ENCODE measurements around the gene HOXB3.
A peak's percentile ranks its signal among the peaks of the same experiment; 100 is the strongest.

Gene HOXB3

DNA sequence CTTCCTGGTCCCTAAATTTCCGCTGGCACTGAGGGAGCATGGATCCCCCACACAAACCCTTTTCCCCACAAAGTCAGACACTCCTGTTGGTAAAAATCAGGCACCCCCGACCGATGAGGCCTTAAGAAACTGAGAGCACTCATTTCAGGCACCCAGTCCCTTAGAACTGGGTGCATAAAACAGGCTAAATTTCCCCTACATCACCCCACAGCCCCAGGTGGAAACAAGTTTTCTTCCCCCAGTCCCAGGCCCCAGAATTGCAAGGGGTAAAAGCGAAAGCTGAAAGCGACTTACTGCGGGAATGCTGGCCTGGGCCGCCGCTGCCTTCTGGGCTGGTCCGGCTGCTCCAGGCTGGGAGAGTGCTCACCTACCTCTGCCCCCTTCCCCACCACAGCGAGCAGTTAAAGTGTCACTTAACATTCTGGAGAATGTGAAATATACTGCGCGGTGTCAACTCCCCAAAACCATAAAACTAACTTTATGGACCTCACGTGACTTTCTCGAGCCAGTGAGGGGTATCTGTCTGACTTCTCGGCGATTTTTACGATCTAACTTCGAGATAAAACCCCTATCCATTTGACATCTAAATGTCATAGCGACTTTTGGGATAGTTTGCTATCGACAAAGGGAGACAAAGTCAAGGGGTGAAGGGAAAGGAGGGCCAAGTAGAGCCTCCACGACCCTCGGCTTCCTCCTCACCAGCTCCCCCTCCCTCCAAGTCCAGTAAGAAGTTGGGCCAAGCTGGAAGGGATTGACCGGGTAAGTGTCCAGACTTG, at the start of gene HOXB3:
TSS of gene HOXB3 (minus strand) at position 411 of the 776 bp plus-strand sequence. CDS start 37,767 bp downstream, outside the sequence.
- DNase-seq, result no peak

GRCh38 chr17:48639136-48639535, 49.1 kb upstream of the HOXB3 start:
- DNase-seq, result no peak

GRCh38 chr17:48637323-48638260, 47.6 kb upstream of the HOXB3 start:
- no peak for DNase-seq

- peak; percentile 82 for DNase-seq
Measured at GRCh38 chr17:48636177-48637018, 46.4 kb upstream of the HOXB3 start.

DNA sequence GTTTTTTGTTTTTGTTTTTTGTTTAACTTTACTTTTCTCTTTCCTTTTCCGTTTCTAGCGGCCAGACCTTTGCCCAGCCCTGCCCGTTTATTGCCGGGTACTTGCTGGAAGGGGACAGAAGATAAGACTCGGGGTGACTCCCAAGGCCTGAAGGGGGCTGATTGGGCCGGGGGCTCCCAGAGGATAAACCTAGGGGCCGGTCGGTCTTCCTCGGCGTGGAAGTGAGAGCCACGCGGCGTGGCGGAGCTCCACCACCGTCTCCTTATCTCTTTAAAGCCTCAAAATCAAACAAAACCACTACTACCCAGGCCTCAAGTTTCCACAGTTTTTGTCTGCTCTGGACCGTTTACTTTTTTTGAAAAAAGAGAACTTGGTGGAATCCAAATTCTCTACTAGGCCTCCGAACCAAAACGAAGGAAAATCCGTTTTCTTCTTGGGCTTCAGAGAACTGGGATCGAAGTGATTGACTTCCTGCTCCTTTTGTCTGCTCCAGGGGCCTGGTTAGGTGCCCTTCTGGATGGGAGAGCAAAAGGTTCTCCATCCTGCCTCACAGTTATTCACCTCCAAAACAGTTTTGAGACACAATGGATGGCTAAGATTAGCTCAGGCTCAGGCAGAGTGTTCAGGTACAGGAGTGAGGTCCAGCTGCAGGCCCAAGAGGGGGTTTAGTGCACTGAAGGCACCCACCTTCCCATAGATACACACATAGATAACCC, 44.6 kb upstream of the HOXB3 start:
- DNase-seq, result no peak

GRCh38 chr17:48633266-48633677, 43.2 kb upstream of the HOXB3 start:
- no peak for DNase-seq

- no peak for DNase-seq
Measured at GRCh38 chr17:48632579-48633265, 42.7 kb upstream of the HOXB3 start.

DNA sequence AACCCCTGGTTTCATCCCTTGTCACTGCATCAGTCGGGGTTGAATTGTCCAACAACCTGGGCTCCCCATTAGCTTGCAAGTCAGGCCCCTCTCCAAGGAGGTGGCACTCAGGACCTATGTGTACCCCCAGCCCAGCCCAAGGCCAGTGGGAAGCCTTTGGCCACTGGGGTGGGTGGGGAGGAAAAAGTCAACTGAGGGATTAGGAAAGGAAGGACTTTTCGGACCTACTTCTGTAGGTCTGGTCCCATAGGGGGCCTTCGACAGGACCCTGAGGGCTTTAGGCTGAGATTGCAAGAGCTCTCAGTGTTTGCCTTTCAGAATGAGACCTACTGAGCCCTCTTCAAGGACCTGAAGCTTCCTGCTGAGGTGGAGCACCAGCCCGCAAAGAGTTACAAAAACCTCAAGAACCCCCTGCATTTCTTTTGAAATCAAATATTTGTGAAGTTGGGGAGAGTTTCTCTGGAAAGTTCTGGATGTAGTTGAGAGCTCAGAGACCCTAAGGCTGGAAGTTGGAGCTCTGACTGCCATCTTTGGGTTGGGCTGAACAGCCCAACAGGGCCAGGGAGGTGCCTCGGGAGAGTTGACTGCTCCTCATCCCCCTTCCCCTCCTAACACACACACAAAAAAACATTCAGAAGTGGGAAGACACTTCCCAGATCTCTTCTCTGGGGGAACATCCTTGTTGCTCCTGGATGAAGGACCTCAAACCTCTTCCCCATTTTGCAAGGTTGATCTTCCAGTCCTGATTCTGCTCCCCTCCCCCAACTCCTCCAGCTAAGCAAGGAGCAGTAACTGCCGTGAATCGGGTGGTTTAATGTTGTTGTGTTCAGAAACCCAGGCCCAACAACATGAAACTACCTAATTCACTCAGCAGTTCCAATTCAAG, 41.9 kb upstream of the HOXB3 start:
- peak; percentile 35 for DNase-seq

DNA sequence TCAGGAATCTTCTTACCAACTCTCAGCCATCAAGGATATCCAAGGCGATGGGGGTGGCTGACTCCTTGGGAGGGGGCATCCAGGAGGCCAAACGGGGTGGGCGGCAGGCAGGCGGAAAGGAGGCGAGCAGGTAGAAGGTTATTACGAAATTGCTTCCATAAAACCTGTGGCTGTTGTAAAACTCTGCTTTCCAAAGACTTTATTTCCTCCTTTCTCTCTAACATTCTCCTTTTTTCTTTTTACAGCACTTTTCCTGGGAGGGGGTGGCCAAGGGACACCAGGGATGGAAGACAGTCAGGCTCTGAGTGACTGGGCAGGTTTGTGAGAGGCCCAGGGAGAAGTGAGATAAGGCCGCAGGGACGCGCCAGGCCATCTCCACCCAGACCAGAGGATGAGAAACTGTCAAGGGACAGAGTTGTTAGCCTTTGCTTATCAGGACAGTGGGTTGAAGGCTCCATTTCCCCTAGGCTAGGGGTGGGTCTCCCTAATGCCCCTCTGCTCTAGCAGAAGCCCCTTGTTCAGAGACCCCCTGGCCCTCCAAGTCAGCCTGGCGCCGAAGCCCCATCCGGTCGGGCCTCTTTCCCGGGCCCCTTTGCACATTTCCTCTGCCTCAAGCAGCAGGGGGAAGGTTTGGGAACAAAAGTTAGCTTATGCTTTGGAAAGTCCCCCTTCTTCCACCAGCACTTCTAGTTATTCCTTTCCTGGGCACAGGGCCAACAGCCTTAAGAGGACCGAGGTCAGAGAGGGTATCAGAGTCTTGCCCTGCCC, 41.1 kb upstream of the HOXB3 start:
- no peak for DNase-seq

DNA sequence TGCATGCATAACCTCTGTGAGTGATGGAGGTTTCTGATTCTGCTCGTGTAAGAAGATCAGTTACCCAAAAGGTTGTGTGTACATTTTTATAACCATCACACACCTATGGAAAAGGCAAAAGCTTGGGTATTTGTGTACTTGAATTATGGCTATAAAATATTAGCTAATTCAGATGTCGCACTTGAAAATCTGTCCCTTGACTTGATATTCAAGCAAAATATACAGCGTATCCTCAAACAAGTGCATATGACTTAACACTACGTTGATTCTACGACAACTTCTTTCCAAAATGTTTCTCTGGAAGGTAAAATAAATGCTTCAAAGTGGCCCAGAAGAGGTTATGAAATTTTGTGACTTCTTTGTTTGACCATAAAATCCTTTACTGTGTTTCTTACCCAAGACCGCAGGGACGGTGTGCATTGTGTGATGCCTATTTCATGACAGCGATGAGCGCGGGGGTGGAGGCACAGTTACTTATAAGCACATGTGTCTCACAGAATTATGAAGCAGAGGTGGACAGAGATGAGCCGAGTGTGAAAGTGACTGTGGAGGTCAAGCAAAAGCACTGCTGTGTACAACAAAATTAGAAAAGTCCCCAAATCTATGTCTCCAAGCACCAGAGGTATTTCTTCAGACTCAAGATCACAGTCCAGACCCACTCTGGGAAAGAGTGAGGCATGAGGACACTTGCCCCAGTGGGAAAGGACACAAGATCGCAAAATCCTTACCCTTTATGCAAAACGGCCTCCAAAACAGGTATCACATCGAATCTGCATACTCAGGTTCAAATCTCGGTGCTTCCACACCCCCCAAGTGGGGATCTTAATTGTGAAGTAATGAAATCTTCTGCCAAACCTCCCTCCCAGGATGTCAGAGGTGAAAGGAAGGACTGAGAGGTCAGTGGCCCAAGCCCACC, 40.2 kb upstream of the HOXB3 start:
- DNase-seq, result no peak

- no peak for DNase-seq
Measured at GRCh38 chr17:48629411-48629759, 39.3 kb upstream of the HOXB3 start.

- DNase-seq, result no peak
Measured at GRCh38 chr17:48628649-48629410, 38.8 kb upstream of the HOXB3 start.

- no peak for DNase-seq
Measured at GRCh38 chr17:48627623-48628521, 37.8 kb upstream of the HOXB3 start.

DNA sequence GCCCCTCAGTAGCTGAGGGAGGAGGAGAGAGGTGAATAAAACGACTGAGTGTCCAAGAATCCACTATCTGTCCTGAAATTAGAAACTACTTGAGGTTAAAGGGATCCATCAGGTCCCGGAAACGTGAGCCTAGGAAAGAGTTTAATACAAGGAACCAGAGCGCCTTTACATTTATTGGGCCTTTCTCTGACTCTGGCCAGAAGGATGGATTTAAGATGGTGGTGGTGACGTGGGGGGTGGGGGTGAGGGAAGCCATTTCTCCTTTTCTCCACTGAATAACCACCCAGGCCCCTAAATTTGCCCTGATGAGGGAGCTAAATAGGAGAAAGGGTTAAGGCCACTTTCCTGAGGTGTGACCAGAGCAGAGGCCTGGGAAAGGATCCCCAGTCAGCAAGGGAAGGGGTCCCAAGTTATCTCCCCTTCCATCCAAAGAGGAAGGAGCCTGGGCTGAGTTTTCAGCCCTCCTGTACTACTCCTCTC, 37.1 kb upstream of the HOXB3 start:
- no peak for DNase-seq

GRCh38 chr17:48626245-48627117, 36.4 kb upstream of the HOXB3 start, which contains the start of gene HOXB9:
Gene HOXB9 (minus strand): TSS chr17:48626358. CDS start chr17:48626269, 89 bp downstream.
- no peak for DNase-seq

Data from activated CD4-positive, alpha-beta T cell treated with anti-CD3 and anti-CD28 coated beads, Interleukin-2, amount 50 U/mL, for 16 hours (primary cell).